H9 (cell line): ENCODE measurements around the gene AKAIN1. TPM values are rescaled to one million over a fixed set of nuclear protein-coding genes. Genes with fewer than 3 reads are reported as not detected.

ENCODE experiments used
- DNase-seq: peaks from one replicate; pipeline ENCODE4 v3.0.0-alpha.2; 2017
- H2AFZ ChIP-seq: one replicate; pipeline ENCODE4 v1.6.1; 2013; ENCODE audit warnings: mild to moderate bottlenecking, low read length, control low read depth, moderate library complexity
- H2AK5ac ChIP-seq: 2 replicates; pipeline ENCODE4 v1.6.1; 2013; ENCODE audit warnings: low read length, control low read depth, mixed read lengths; ENCODE audit not compliant: insufficient read length
- H2BK120ac ChIP-seq: one replicate; pipeline ENCODE4 v1.6.1; 2013; ENCODE audit warnings: low read depth, mild to moderate bottlenecking, low read length, control low read depth, inconsistent platforms; ENCODE audit not compliant: poor library complexity, severe bottlenecking
- H2BK12ac ChIP-seq: 2 replicates; pipeline ENCODE4 v1.6.1; 2013; ENCODE audit warnings: low read length, control low read depth, mixed read lengths, low read depth; ENCODE audit not compliant: insufficient read length
- H2BK15ac ChIP-seq: 2 replicates; pipeline ENCODE4 v1.6.1; 2013; ENCODE audit warnings: low read depth, low read length, control low read depth
- H2BK20ac ChIP-seq: one replicate; pipeline ENCODE4 v1.6.1; 2013; ENCODE audit warnings: low read depth, mild to moderate bottlenecking, low read length, control low read depth, inconsistent platforms; ENCODE audit not compliant: poor library complexity, severe bottlenecking
- H2BK5ac ChIP-seq: 2 replicates; pipeline ENCODE4 v1.6.1; 2013; ENCODE audit warnings: low read length, control low read depth, mixed read lengths; ENCODE audit not compliant: insufficient read length
- H3K14ac ChIP-seq: 2 replicates; pipeline ENCODE4 v1.6.1; 2013; ENCODE audit warnings: low read length, control low read depth; ENCODE audit not compliant: insufficient read depth
- H3K18ac ChIP-seq: 2 replicates; pipeline ENCODE4 v1.6.1; 2013; ENCODE audit warnings: low read depth, mild to moderate bottlenecking, mixed read lengths, low read length, control low read depth; ENCODE audit not compliant: insufficient read length
- H3K23ac ChIP-seq: 2 replicates; pipeline ENCODE4 v1.6.1; 2013; ENCODE audit warnings: low read length, control low read depth, mixed read lengths, low read depth; ENCODE audit not compliant: insufficient read length
- H3K23me2 ChIP-seq: 2 replicates; pipeline ENCODE4 v1.6.1; 2013; ENCODE audit warnings: low read depth, mild to moderate bottlenecking, mixed read lengths, low read length, control low read depth; ENCODE audit not compliant: insufficient read length, poor library complexity, severe bottlenecking
- H3K27ac ChIP-seq: 2 replicates; pipeline ENCODE4 v1.5.1; 2013; ENCODE audit warnings: low read length, control low read depth, mixed read lengths, low read depth; ENCODE audit not compliant: insufficient read length
- H3K27me3 ChIP-seq: 2 replicates; pipeline ENCODE4 v1.6.1; 2013; ENCODE audit warnings: low read length, control low read depth, inconsistent platforms; ENCODE audit not compliant: insufficient read depth
- H3K4ac ChIP-seq: 2 replicates; pipeline ENCODE4 v1.6.1; 2013; ENCODE audit warnings: low read depth, mild to moderate bottlenecking, control low read depth, inconsistent platforms, low read length, moderate library complexity
- H3K4me1 ChIP-seq: 2 replicates; pipeline ENCODE4 v1.6.1; 2013; ENCODE audit warnings: low read length, control low read depth, inconsistent platforms; ENCODE audit not compliant: insufficient read depth
- H3K4me2 ChIP-seq: 2 replicates; pipeline ENCODE4 v1.6.1; 2013; ENCODE audit warnings: low read length, control low read depth, mixed read lengths; ENCODE audit not compliant: insufficient read length, insufficient read depth
- H3K56ac ChIP-seq: 2 replicates; pipeline ENCODE4 v1.6.1; 2013; ENCODE audit warnings: low read depth, mild to moderate bottlenecking, mixed read lengths, low read length, control low read depth; ENCODE audit not compliant: insufficient read length
- H3K79me1 ChIP-seq: 2 replicates; pipeline ENCODE4 v1.6.1; 2013; ENCODE audit warnings: low read depth, mild to moderate bottlenecking, moderate library complexity, low read length, control low read depth, inconsistent platforms; ENCODE audit not compliant: insufficient read depth, poor library complexity, severe bottlenecking
- H3K79me2 ChIP-seq: 2 replicates; pipeline ENCODE4 v1.6.1; 2013; ENCODE audit warnings: low read length, control low read depth, inconsistent platforms; ENCODE audit not compliant: insufficient read depth
- H3K9ac ChIP-seq: 2 replicates; pipeline ENCODE4 v1.6.1; 2013; ENCODE audit warnings: low read length, control low read depth, mixed read lengths; ENCODE audit not compliant: insufficient read length; ENCODE audit errors: extremely low read depth
- H3K9me3 ChIP-seq: one replicate; pipeline ENCODE4 v1.6.1; 2013; ENCODE audit warnings: low read depth, low read length, inconsistent platforms; ENCODE audit not compliant: control insufficient read depth
- H3T11ph ChIP-seq: one replicate; pipeline ENCODE4 v1.6.1; 2013; ENCODE audit warnings: mild to moderate bottlenecking, low read length, control low read depth, inconsistent platforms
- H4K20me1 ChIP-seq: one replicate; pipeline ENCODE4 v1.6.1; 2013; ENCODE audit not compliant: control insufficient read depth, insufficient read length, insufficient read depth
- H4K5ac ChIP-seq: 2 replicates; pipeline ENCODE4 v1.6.1; 2013; ENCODE audit warnings: low read depth, mild to moderate bottlenecking, mixed read lengths, low read length, control low read depth; ENCODE audit not compliant: insufficient read length
- H4K8ac ChIP-seq: replicated peaks from 2 replicates; pipeline ENCODE4 v1.6.1; 2013; ENCODE audit warnings: low read length, control low read depth, mixed read lengths, low read depth; ENCODE audit not compliant: insufficient read length
- H4K91ac ChIP-seq: 2 replicates; pipeline ENCODE4 v1.6.1; 2013; ENCODE audit warnings: low read depth, mild to moderate bottlenecking, moderate library complexity, mixed read lengths, low read length, control low read depth; ENCODE audit not compliant: insufficient read length
- H3K27ac Mint-ChIP-seq, 3 experiments: 2 replicates in 2 of 3; 3 replicates in 1 of 3; pipeline ENCODE4 v1.8.0; 2020 to 2021; ENCODE audit warnings: mixed read lengths in 3 of 3, mild to moderate bottlenecking in 1 of 3, moderate library complexity in 1 of 3
- H3K27me3 Mint-ChIP-seq: 2 replicates; pipeline ENCODE4 v1.8.0; 2021; ENCODE audit warnings: low read depth, mild to moderate bottlenecking, moderate library complexity, mixed read lengths
- H3K36me3 Mint-ChIP-seq, 3 experiments: 2 replicates in 2 of 3; 3 replicates in 1 of 3; pipeline ENCODE4 v1.8.0; 2020 to 2021; ENCODE audit warnings: low read depth in 3 of 3, mixed read lengths in 3 of 3; ENCODE audit not compliant: insufficient read depth in 1 of 3
- H3K4me1 Mint-ChIP-seq, 2 experiments: 2 replicates each; pipeline ENCODE4 v1.8.0; 2020; ENCODE audit warnings: mixed read lengths in 2 of 2
- H3K4me3 Mint-ChIP-seq, 2 experiments: 2 replicates in 1 of 2; 3 replicates in 1 of 2; pipeline ENCODE4 v1.8.0; 2020 to 2021; ENCODE audit warnings: mild to moderate bottlenecking in 2 of 2, mixed read lengths in 2 of 2, moderate library complexity in 1 of 2
- H3K9me3 Mint-ChIP-seq, 2 experiments: 2 replicates in 1 of 2; 3 replicates in 1 of 2; pipeline ENCODE4 v1.8.0; 2020; ENCODE audit warnings: mild to moderate bottlenecking in 2 of 2, mixed read lengths in 2 of 2, moderate library complexity in 1 of 2
- WGBS: extraction: QIAGEN DNeasy Blood & Tissue Kit; methylation state at CpG from one replicate; pipeline ENCODE4 v1.1.7; 2013; ENCODE audit warnings: missing lambda C conversion rate, low lambda C conversion rate, mixed read lengths; ENCODE audit not compliant: insufficient read length; ENCODE audit errors: extremely low coverage; 5-methylcytosine and 5-hydroxymethylcytosine counted together
- total RNA-seq: library from RNA; stranded (reverse); gene quantifications from 2 replicates; pipeline ENCODE4 v1.2.1, GENCODE V29; 2021
- TF ChIP-seq, protein P1 (sequence below): fragments of 200-600 bp; sonication (generic); conservative IDR thresholded peaks from 3 replicates; pipeline ENCODE4 v1.8.0; 2021; ENCODE audit warnings: antibody characterized with exemption, mild to moderate bottlenecking

AKAIN1 gene
- total RNA-seq, 1 experiment from 2014 or later: not detected

DNA sequence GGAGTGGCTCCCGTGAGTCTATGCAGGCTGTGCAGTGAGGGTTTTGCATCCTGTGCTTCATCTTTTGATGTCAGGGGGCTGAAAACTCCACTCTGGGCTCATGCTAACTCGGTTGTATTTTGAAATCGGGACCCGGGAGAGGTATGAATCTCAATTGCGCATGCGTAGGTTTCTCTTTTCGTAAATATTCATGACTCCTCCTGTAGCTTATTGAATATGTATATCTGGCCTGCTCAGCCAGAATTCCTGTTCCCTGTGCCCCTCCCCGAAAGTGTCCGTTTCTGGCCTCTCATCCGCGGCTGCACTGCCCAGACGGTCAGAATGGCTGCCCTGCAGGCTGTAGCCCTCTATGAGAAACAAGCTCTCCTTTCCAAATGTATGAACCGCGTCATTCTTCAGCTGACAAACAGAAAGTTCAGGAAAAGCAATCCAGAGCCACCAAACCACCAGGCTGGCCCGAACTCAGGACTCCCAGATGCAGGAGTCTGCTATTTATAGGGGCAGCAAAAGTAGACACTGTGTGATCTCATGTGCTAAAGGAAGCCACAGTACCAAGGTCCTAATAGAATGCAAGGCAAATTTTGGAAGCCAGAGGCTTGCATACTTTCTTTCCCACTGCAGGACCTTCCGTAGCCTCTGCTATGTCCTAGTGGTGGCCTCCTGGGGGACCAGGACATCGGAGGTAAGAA lies 41.7 kb downstream of the AKAIN1 start:
- peaks cover 8% of the 10 kb centered on the region for H3K4me1 ChIP-seq
- no peak overlapping the region for H3K4ac ChIP-seq
- H3K56ac ChIP-seq: no peak overlapping the region
- H2BK12ac ChIP-seq: no peak overlapping the region
- no peaks in the 10 kb centered on the region for H3K79me1 ChIP-seq
- no peak overlapping the region for H3T11ph ChIP-seq
- H2BK15ac ChIP-seq: no peak overlapping the region
- TF ChIP-seq, protein P1, sequence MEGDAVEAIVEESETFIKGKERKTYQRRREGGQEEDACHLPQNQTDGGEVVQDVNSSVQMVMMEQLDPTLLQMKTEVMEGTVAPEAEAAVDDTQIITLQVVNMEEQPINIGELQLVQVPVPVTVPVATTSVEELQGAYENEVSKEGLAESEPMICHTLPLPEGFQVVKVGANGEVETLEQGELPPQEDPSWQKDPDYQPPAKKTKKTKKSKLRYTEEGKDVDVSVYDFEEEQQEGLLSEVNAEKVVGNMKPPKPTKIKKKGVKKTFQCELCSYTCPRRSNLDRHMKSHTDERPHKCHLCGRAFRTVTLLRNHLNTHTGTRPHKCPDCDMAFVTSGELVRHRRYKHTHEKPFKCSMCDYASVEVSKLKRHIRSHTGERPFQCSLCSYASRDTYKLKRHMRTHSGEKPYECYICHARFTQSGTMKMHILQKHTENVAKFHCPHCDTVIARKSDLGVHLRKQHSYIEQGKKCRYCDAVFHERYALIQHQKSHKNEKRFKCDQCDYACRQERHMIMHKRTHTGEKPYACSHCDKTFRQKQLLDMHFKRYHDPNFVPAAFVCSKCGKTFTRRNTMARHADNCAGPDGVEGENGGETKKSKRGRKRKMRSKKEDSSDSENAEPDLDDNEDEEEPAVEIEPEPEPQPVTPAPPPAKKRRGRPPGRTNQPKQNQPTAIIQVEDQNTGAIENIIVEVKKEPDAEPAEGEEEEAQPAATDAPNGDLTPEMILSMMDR: no peak
- H2BK5ac ChIP-seq: no peak overlapping the region
- H3K18ac ChIP-seq: no peak overlapping the region
- DNase-seq: no peak
- H3K4me1 Mint-ChIP-seq: peaks cover 25 to 26% of the 10 kb centered on the region in 2 experiments
- H3K9me3 ChIP-seq: no peaks in the 10 kb centered on the region
- no peak overlapping the region for H2BK120ac ChIP-seq
- no peak overlapping the region for H3K4me2 ChIP-seq
- H3K14ac ChIP-seq: no peak overlapping the region
- H3K27me3 ChIP-seq: no peaks in the 10 kb centered on the region
- H2BK20ac ChIP-seq: no peak overlapping the region
- no peak overlapping the region for H3K23ac ChIP-seq
- H3K4me3 Mint-ChIP-seq: no peak overlapping the region
- H3K36me3 Mint-ChIP-seq: no peaks in the 10 kb centered on the region
- no peaks in the 10 kb centered on the region for H3K23me2 ChIP-seq
- no peaks in the 10 kb centered on the region for H3K79me2 ChIP-seq
- no peaks in the 10 kb centered on the region; the same call in 1 of the 2 replicates for H3K27me3 Mint-ChIP-seq
- H4K20me1 ChIP-seq: no peaks in the 10 kb centered on the region
- H4K5ac ChIP-seq: no peak overlapping the region
- H3K9ac ChIP-seq: no peak overlapping the region
- WGBS: no CpG with 5 or more reads among the region's 17 CpGs
- H4K8ac ChIP-seq: no peak overlapping the region
- peak overlapping the region in 1 of 3 experiments; percentile 66; a peak in 2 of 7 replicates for H3K27ac Mint-ChIP-seq
- no peak overlapping the region for H2AK5ac ChIP-seq
- no peak overlapping the region for H2AFZ ChIP-seq
- H3K9me3 Mint-ChIP-seq: no peaks in the 10 kb centered on the region
- no peak overlapping the region for H3K27ac ChIP-seq
- no peak overlapping the region for H4K91ac ChIP-seq
